Panc1 (cell line): Measurements from ENCODE around the gene ALDH4A1. TPM values are rescaled to one million over a fixed set of nuclear protein-coding genes. Genes with fewer than 3 reads are reported as not detected.

Experiments used
- ATAC-seq: fragments of 200-7000 bp; cut with Tn5 transposase; 2 replicates; pipeline ENCODE4 v1.9.1; 2020; ENCODE audit warnings: mild to moderate bottlenecking, moderate library complexity
- BruUV-seq: library from RNA; stranded (reverse); fragments of 400-500 nt; replicated peaks from 2 replicates; lab custom pipeline; 2021; lab: Mats Ljungman, UMichigan
- CTCF ChIA-PET: fragments of 300-600 bp; sonication (Branson Sonifier 250); formaldehyde crosslinking; loops from one replicate; lab custom pipeline; 2022; ENCODE audit warnings: antibody characterized with exemption; lab: Charles Lee
- POLR2A ChIA-PET: fragments of 300-600 bp; sonication (Branson Sonifier 250); formaldehyde crosslinking; loops from one replicate; lab custom pipeline; 2022; ENCODE audit warnings: antibody characterized with exemption; lab: Charles Lee
- DNase-seq: peaks from one replicate; pipeline ENCODE4 v3.0.0-alpha.2; 2010; ENCODE audit warnings: low read depth, low spot score
- H3K27ac ChIP-seq: 2 replicates; pipeline ENCODE4 v1.5.1; 2011; ENCODE audit warnings: mild to moderate bottlenecking, low read length, inconsistent platforms
- H3K27me3 ChIP-seq: fragments of 200-500 bp; sonication (Bioruptor generic); 2 replicates; pipeline ENCODE4 v1.6.0; 2014; ENCODE audit warnings: low read length, inconsistent platforms; ENCODE audit not compliant: control insufficient read depth, insufficient read depth
- H3K36me3 ChIP-seq: fragments of 200-500 bp; sonication (Bioruptor generic); 2 replicates; pipeline ENCODE4 v1.5.1; 2014; ENCODE audit warnings: inconsistent platforms, mild to moderate bottlenecking, low read length, moderate library complexity; ENCODE audit not compliant: control insufficient read depth, insufficient read depth
- H3K4me1 ChIP-seq: 2 replicates; pipeline ENCODE4 v1.5.1; 2011; ENCODE audit warnings: inconsistent platforms, mild to moderate bottlenecking, low read length, moderate library complexity; ENCODE audit not compliant: control insufficient read depth, insufficient read depth
- H3K4me3 ChIP-seq, 2 experiments: 2 replicates each; pipeline ENCODE4 v1.5.1; 2011 to 2012; ENCODE audit warnings: low read depth in 2 of 2, low read length in 2 of 2, mild to moderate bottlenecking in 2 of 2, inconsistent platforms in 1 of 2, moderate library complexity in 1 of 2
- H3K9me3 ChIP-seq: fragments of 200-500 bp; sonication (Bioruptor generic); 2 replicates; pipeline ENCODE4 v1.5.1; 2014; ENCODE audit warnings: low read depth, mild to moderate bottlenecking, inconsistent platforms, low read length, moderate library complexity; ENCODE audit not compliant: control insufficient read depth, insufficient read depth
- POLR2AphosphoS5 ChIP-seq: IDR thresholded peaks from 2 replicates; pipeline ENCODE4 v1.6.1; 2012; ENCODE audit warnings: mild to moderate bottlenecking, low read depth, low read length, moderate library complexity
- SIN3A ChIP-seq: IDR thresholded peaks from 2 replicates; pipeline ENCODE4 v1.6.1; 2012; ENCODE audit warnings: low read depth, mild to moderate bottlenecking, low read length, moderate library complexity, borderline replicate concordance; ENCODE audit not compliant: insufficient read depth
- TCF7L2 ChIP-seq: IDR thresholded peaks from 2 replicates; pipeline ENCODE4 v1.6.1; 2011; ENCODE audit warnings: mild to moderate bottlenecking, low read depth, low read length, inconsistent platforms
- in situ Hi-C: cut with HindIII; loops from 2 replicates; pipeline ENCODE4 v1.10.0; 2016; ENCODE audit warnings: low sequenced_read_pairs, low pct_unique_long_range_greater_than_20kb
- intact Hi-C: fragments of 100-400 bp; cut with micrococcal nuclease; formaldehyde crosslinking; loops from one replicate; pipeline ENCODE4 v1.10.0; 2022; ENCODE audit not compliant: unreplicated experiment
- microRNA-seq: library from miRNA; unstranded; fragments of <30 nt; microRNA quantifications from one replicate; pipeline ENCODE4 v1.1.0, GENCODE V29; 2020; ENCODE audit not compliant: unreplicated experiment
- total RNA-seq: library from RNA; stranded (reverse); gene quantifications from one replicate; pipeline ENCODE4 v1.2.1, GENCODE V29; 2021; ENCODE audit not compliant: unreplicated experiment
- TF ChIP-seq, protein P1 (sequence below), 2 experiments: IDR thresholded peaks; 2 replicates each; pipeline ENCODE4 v1.6.1; 2011 to 2012; ENCODE audit warnings: low read depth in 2 of 2, control low read depth in 1 of 2, low read length in 1 of 2, mild to moderate bottlenecking in 1 of 2, moderate library complexity in 1 of 2; ENCODE audit not compliant: insufficient read depth in 1 of 2
- TF ChIP-seq, protein P2 (sequence below): fragments of 450-650 bp; IDR thresholded peaks from 2 replicates; pipeline ENCODE4 v1.5.1; 2017; ENCODE audit warnings: mild to moderate bottlenecking

ALDH4A1 gene
- total RNA-seq, 1 experiment from 2014 or later: 21.7 TPM

DNA sequence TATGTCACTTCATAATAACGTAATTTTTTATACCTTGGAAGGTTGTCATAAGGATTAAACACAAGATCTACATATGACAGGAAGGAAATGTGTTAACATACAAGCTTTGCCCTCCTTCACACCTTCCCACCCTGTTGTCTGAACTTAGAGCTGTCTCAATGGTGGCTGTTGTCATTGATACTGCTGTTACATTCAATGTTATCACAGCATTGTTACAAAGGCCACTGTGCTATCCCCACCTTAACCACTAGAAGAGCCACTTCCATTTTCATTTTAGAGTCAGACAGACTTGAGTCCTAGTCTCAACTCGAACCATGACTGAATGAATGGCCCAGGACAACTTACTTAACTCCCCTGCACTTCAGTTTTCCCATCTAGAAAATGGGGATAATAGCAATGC, 74.1 kb downstream of the ALDH4A1 start:
- H3K27ac ChIP-seq: no peak overlapping the region
- ATAC-seq (no peak), DNase-seq (no peak)
- H3K4me3 ChIP-seq: no peak overlapping the region
- no peaks in the 10 kb centered on the region for H3K4me1 ChIP-seq
- in situ Hi-C loops (no loop called here), intact Hi-C loops (no loop called here)
- TF ChIP-seq, protein P1, sequence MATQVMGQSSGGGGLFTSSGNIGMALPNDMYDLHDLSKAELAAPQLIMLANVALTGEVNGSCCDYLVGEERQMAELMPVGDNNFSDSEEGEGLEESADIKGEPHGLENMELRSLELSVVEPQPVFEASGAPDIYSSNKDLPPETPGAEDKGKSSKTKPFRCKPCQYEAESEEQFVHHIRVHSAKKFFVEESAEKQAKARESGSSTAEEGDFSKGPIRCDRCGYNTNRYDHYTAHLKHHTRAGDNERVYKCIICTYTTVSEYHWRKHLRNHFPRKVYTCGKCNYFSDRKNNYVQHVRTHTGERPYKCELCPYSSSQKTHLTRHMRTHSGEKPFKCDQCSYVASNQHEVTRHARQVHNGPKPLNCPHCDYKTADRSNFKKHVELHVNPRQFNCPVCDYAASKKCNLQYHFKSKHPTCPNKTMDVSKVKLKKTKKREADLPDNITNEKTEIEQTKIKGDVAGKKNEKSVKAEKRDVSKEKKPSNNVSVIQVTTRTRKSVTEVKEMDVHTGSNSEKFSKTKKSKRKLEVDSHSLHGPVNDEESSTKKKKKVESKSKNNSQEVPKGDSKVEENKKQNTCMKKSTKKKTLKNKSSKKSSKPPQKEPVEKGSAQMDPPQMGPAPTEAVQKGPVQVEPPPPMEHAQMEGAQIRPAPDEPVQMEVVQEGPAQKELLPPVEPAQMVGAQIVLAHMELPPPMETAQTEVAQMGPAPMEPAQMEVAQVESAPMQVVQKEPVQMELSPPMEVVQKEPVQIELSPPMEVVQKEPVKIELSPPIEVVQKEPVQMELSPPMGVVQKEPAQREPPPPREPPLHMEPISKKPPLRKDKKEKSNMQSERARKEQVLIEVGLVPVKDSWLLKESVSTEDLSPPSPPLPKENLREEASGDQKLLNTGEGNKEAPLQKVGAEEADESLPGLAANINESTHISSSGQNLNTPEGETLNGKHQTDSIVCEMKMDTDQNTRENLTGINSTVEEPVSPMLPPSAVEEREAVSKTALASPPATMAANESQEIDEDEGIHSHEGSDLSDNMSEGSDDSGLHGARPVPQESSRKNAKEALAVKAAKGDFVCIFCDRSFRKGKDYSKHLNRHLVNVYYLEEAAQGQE (IDR thresholded peaks at IDR 0.05; ENCODE audit: insufficient read depth in 1 of 2, low read depth in 2 of 2, low read length in 1 of 2): no peak
- TF ChIP-seq POLR2AphosphoS5 (no peak), TCF7L2 (no peak), SIN3A (no peak)
- TF ChIP-seq, protein P2, sequence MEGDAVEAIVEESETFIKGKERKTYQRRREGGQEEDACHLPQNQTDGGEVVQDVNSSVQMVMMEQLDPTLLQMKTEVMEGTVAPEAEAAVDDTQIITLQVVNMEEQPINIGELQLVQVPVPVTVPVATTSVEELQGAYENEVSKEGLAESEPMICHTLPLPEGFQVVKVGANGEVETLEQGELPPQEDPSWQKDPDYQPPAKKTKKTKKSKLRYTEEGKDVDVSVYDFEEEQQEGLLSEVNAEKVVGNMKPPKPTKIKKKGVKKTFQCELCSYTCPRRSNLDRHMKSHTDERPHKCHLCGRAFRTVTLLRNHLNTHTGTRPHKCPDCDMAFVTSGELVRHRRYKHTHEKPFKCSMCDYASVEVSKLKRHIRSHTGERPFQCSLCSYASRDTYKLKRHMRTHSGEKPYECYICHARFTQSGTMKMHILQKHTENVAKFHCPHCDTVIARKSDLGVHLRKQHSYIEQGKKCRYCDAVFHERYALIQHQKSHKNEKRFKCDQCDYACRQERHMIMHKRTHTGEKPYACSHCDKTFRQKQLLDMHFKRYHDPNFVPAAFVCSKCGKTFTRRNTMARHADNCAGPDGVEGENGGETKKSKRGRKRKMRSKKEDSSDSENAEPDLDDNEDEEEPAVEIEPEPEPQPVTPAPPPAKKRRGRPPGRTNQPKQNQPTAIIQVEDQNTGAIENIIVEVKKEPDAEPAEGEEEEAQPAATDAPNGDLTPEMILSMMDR: no peak
- peaks cover 6% of the 10 kb centered on the region; the same call in 1 of the 2 replicates for H3K9me3 ChIP-seq
- no peaks in the 10 kb centered on the region for H3K27me3 ChIP-seq
- CTCF ChIA-PET: no interaction called here
- BruUV-seq: no TSS peak
- POLR2A ChIA-PET: no interaction called here
- H3K36me3 ChIP-seq: no peaks in the 10 kb centered on the region

DNA sequence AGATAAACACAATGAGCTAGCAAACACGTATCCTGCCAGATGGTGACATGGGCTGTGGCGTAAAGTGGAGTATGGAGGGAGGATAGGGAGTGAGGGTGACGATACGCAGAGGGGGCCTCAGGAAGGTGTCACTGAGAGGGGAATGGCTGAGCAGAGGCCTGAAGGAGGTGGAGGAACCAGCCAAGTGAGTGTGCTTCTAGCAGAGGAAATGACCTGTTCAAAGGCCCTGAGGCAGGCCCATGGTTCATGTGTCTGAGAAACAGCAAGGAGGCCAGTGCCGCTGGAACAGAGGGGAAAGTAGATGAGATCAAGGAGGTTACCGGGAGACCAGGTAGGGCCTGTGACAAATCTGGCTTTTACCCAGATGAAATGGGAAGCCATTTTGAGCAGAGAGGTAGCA, 78.9 kb downstream of the ALDH4A1 start:
- Histone ChIP-seq H3K4me1 (no peaks in the 10 kb centered on the region), H3K36me3 (no peaks in the 10 kb centered on the region), H3K27ac (no peak overlapping the region), H3K27me3 (no peaks in the 10 kb centered on the region), H3K4me3 (no peak overlapping the region), H3K9me3 (peaks cover 6% of the 10 kb centered on the region; the same call in 1 of the 2 replicates)
- ATAC-seq (no peak), DNase-seq (no peak)
- intact Hi-C loops: no loop called here
- BruUV-seq: no TSS peak
- ChIA-PET POLR2A (no interaction called here), CTCF (no interaction called here)
- no peak for TF ChIP-seq TCF7L2
- TF ChIP-seq, protein P1 (IDR thresholded peaks at IDR 0.05; ENCODE audit: insufficient read depth in 1 of 2, low read depth in 2 of 2, low read length in 1 of 2): no peak
- TF ChIP-seq, protein P2: no peak
- TF ChIP-seq SIN3A: no peak
- no peak for TF ChIP-seq POLR2AphosphoS5
- in situ Hi-C loops: no loop called here

Small RNA genes lying within 50 kb of the gene (microRNA-seq; reads per million reads assigned to microRNA genes)
- not detected for gene MIR1290
- not detected for gene MIR4695

Other genes with a start within 250 kb of the ALDH4A1 start
- not detected for gene TAS1R2, start 42.9 kb downstream of the ALDH4A1 start, total RNA-seq
- gene IFFO2, start 54.1 kb upstream of the ALDH4A1 start, total RNA-seq: 59.4 TPM